ENCODE results near the gene TRPC3. TPM values are rescaled to one million over a fixed set of nuclear protein-coding genes. Genes with fewer than 3 reads are reported as not detected.

Gene TRPC3
- total and polyA plus RNA-seq, 2 of the 8 experiments (the other 6 are each of a cell fraction or from before 2014, with no cell fraction given): 0.37 to 0.41 TPM

DNA sequence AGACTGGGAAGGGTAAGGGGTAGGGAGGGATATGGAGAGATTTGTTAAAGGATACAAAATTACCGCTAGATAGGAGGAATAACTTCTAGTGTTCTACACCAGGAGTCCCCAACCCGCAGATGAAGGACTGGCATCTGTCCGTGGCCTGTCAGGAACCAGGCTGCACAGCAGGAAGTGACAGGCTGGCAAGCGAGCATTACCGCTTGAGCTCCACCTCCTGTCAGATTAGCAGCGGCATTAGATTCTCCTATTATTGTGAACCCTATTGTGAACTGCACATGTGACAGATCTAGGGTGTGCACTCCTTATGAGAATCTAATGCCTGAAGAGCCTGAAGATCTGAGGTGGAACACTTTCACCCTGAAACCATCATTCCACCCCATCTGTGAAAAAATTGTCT lies 53.7 kb downstream of the TRPC3 start (continued):
- TF ChIP-seq, protein P1, sequence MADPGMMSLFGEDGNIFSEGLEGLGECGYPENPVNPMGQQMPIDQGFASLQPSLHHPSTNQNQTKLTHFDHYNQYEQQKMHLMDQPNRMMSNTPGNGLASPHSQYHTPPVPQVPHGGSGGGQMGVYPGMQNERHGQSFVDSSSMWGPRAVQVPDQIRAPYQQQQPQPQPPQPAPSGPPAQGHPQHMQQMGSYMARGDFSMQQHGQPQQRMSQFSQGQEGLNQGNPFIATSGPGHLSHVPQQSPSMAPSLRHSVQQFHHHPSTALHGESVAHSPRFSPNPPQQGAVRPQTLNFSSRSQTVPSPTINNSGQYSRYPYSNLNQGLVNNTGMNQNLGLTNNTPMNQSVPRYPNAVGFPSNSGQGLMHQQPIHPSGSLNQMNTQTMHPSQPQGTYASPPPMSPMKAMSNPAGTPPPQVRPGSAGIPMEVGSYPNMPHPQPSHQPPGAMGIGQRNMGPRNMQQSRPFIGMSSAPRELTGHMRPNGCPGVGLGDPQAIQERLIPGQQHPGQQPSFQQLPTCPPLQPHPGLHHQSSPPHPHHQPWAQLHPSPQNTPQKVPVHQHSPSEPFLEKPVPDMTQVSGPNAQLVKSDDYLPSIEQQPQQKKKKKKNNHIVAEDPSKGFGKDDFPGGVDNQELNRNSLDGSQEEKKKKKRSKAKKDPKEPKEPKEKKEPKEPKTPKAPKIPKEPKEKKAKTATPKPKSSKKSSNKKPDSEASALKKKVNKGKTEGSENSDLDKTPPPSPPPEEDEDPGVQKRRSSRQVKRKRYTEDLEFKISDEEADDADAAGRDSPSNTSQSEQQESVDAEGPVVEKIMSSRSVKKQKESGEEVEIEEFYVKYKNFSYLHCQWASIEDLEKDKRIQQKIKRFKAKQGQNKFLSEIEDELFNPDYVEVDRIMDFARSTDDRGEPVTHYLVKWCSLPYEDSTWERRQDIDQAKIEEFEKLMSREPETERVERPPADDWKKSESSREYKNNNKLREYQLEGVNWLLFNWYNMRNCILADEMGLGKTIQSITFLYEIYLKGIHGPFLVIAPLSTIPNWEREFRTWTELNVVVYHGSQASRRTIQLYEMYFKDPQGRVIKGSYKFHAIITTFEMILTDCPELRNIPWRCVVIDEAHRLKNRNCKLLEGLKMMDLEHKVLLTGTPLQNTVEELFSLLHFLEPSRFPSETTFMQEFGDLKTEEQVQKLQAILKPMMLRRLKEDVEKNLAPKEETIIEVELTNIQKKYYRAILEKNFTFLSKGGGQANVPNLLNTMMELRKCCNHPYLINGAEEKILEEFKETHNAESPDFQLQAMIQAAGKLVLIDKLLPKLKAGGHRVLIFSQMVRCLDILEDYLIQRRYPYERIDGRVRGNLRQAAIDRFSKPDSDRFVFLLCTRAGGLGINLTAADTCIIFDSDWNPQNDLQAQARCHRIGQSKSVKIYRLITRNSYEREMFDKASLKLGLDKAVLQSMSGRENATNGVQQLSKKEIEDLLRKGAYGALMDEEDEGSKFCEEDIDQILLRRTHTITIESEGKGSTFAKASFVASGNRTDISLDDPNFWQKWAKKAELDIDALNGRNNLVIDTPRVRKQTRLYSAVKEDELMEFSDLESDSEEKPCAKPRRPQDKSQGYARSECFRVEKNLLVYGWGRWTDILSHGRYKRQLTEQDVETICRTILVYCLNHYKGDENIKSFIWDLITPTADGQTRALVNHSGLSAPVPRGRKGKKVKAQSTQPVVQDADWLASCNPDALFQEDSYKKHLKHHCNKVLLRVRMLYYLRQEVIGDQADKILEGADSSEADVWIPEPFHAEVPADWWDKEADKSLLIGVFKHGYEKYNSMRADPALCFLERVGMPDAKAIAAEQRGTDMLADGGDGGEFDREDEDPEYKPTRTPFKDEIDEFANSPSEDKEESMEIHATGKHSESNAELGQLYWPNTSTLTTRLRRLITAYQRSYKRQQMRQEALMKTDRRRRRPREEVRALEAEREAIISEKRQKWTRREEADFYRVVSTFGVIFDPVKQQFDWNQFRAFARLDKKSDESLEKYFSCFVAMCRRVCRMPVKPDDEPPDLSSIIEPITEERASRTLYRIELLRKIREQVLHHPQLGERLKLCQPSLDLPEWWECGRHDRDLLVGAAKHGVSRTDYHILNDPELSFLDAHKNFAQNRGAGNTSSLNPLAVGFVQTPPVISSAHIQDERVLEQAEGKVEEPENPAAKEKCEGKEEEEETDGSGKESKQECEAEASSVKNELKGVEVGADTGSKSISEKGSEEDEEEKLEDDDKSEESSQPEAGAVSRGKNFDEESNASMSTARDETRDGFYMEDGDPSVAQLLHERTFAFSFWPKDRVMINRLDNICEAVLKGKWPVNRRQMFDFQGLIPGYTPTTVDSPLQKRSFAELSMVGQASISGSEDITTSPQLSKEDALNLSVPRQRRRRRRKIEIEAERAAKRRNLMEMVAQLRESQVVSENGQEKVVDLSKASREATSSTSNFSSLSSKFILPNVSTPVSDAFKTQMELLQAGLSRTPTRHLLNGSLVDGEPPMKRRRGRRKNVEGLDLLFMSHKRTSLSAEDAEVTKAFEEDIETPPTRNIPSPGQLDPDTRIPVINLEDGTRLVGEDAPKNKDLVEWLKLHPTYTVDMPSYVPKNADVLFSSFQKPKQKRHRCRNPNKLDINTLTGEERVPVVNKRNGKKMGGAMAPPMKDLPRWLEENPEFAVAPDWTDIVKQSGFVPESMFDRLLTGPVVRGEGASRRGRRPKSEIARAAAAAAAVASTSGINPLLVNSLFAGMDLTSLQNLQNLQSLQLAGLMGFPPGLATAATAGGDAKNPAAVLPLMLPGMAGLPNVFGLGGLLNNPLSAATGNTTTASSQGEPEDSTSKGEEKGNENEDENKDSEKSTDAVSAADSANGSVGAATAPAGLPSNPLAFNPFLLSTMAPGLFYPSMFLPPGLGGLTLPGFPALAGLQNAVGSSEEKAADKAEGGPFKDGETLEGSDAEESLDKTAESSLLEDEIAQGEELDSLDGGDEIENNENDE (IDR thresholded peaks at IDR 0.05; ENCODE audit: insufficient replicate concordance, low read length): no peak
- TF ChIP-seq, protein P2, sequence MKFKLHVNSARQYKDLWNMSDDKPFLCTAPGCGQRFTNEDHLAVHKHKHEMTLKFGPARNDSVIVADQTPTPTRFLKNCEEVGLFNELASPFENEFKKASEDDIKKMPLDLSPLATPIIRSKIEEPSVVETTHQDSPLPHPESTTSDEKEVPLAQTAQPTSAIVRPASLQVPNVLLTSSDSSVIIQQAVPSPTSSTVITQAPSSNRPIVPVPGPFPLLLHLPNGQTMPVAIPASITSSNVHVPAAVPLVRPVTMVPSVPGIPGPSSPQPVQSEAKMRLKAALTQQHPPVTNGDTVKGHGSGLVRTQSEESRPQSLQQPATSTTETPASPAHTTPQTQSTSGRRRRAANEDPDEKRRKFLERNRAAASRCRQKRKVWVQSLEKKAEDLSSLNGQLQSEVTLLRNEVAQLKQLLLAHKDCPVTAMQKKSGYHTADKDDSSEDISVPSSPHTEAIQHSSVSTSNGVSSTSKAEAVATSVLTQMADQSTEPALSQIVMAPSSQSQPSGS (IDR thresholded peaks at IDR 0.05; ENCODE audit: low read length): no peak
- TF ChIP-seq SRF (IDR thresholded peaks at IDR 0.05; ENCODE audit: low read depth, low read length): no peak
- no peak for TF ChIP-seq HDAC2 (IDR thresholded peaks at IDR 0.05; ENCODE audit: borderline replicate concordance in 1 of 2, low read depth in 2 of 2, low read length in 2 of 2)
- no peak for TF ChIP-seq BACH1 (IDR thresholded peaks at IDR 0.05; ENCODE audit: low read length)
- no peak for TF ChIP-seq KDM1A (IDR thresholded peaks at IDR 0.05; ENCODE audit: borderline replicate concordance, low read length)
- TF ChIP-seq GTF2F1 (IDR thresholded peaks at IDR 0.05; ENCODE audit: borderline replicate concordance, low read depth, low read length): no peak
- TF ChIP-seq CTBP2 (IDR thresholded peaks at IDR 0.05; ENCODE audit: borderline replicate concordance, insufficient read depth, insufficient read length, low read length): no peak
